Measurements from ENCODE around the gene LINGO4.
A peak's percentile ranks its signal among the peaks of the same experiment; 100 is the strongest.

LINGO4 gene

GRCh38 chr1:151832318-151832980 lies 27.2 kb upstream of the LINGO4 start:
- DNase-seq = peak; percentile 27

DNA sequence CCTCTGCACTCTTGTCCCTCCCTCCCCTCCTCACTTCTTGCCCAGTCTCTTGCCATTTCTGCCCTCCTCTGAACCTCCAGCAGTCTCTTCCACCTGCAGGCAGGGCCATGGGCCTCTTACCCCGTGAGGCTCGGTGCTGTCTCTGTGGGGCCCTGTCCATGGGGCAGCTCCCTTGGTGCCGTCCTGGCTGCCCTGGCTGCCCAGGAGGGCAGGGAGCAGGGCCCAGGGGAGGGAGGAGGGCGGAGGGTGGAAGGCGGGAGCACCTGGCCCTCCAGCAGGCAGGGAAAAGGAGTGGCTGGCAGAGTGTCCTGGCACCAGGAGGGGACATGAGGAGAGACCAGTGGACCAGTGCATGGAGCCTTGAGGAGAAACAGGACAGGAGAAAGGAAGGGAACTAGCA lies 26.4 kb upstream of the LINGO4 start, which contains the start of gene RORC:
Gene RORC (minus strand): TSS at position 198 of the 400 bp plus-strand sequence. CDS start 38 bp downstream, at position 160.
- no peak for DNase-seq

GRCh38 chr1:151831256-151831591 lies 26.0 kb upstream of the LINGO4 start:
- DNase-seq = no peak

DNA sequence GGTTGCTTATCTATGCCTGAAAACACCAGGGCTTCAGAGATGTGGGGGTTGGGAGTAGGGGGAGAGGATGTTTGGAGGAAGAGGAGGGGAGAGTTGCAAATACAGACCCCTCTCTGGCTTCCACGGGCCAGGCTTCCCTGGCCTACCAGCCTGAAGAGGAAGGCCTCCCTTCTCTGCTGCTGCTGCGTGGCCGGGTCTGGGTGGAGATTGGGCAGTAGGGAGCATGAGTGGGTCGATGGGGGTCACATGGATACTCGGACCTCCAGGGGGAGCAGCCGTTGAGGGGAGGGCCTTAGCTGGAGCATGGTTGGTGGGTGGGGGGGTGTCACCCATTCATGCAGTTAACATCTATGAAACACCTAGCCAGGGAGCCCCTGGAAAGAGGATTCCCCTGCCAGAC lies 24.8 kb upstream of the LINGO4 start:
- no peak for DNase-seq

DNA sequence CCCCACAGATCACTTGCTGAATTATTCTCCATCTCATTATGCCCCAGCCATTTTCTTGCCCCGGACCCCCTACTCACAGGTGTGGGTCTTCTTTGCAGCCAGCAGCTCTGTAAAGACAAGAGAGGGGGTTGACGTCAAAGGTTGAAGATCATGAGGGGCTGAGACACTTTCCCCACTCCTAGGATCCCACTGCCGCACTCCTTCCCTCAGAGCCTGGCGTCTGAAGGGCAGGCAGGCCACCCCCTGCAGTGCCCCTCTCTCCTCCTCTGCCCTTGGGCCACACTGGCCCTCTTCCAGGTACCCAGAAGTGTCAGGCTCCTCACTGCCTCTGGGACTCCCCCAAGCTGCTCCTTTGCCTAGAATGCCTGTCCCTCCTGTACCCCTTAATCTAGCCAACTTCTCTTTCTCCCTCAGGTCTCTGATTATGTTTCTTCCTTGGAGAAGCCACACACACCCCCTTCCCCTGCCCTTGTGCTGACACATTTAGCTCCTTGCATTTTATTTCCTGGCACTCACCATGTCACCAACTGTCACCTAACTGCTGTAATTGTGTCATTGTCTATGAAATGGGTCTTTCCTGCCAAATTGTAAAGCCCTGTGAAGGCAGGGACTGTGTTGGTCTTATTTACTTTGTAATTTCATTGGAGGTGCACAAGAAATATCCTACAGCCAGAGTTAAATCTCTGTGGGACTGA lies 24.3 kb upstream of the LINGO4 start:
- no peak for DNase-seq

DNA sequence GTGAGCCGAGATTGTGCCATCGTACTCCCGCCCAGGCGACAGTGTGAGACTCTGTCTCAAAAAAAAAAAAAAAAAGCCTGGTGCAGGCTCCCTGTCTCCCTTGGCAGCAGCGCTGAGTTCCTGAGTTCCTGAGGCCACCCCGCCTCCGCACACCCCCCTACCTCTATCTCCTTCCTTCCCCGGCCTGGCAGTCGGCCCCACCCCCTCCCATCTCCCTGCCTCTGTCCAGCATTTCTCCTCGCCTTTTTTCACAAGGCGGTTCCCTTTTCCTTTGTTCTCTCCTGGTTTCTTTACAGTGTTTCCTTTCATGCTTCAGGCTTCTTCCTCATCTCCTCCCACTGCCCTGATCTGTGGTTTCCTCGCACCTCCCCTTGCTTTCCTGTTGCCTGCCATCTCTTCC lies 23.7 kb upstream of the LINGO4 start:
- DNase-seq = no peak

DNA sequence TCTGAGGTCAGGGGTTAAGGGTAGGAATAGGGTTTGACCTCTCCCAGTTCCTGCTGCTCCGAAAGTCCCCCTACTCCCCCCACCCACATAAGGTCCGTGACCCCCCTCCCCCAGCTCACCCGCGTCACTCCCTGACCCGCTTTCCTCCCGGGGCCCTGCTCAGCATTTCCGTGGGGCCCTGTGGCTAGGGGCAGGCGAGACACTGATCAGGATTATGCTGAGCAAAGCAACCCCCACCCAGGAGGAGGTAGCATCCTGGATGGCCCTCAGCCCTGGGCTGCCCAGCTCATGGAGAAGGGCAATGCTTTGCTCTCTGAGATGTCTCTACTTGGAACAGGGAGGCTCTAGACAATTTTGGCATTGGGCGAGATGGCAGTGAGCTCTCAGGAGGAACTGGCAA lies 22.6 kb upstream of the LINGO4 start:
- no peak for DNase-seq

- no peak for DNase-seq
Measured at GRCh38 chr1:151825751-151826660, 20.8 kb upstream of the LINGO4 start.

DNA sequence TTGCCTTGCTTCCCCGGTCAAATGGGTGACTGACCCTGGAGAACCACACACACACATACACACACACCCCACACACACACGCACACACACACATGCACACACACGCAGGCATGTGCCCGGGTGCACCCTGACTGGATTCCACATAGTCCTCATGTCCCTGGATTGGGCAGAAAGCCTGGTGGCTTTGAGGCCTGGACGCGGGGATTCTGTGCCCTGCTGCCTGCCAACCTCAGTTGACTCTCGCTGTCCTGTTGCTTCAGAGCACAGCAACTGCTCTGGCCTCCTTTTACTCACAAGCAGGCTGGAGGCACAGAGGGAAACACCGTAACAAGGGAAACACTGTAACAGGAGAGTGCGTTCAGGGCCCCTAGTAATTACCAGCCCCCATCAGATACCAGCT lies 20.0 kb upstream of the LINGO4 start:
- DNase-seq = no peak

- no peak for DNase-seq
Measured at GRCh38 chr1:151823175-151823574, 18.0 kb upstream of the LINGO4 start.

- no peak for DNase-seq
Measured at GRCh38 chr1:151822404-151822803, 17.2 kb upstream of the LINGO4 start.

- DNase-seq = no peak
Measured at GRCh38 chr1:151820940-151821339, 15.7 kb upstream of the LINGO4 start.

DNA sequence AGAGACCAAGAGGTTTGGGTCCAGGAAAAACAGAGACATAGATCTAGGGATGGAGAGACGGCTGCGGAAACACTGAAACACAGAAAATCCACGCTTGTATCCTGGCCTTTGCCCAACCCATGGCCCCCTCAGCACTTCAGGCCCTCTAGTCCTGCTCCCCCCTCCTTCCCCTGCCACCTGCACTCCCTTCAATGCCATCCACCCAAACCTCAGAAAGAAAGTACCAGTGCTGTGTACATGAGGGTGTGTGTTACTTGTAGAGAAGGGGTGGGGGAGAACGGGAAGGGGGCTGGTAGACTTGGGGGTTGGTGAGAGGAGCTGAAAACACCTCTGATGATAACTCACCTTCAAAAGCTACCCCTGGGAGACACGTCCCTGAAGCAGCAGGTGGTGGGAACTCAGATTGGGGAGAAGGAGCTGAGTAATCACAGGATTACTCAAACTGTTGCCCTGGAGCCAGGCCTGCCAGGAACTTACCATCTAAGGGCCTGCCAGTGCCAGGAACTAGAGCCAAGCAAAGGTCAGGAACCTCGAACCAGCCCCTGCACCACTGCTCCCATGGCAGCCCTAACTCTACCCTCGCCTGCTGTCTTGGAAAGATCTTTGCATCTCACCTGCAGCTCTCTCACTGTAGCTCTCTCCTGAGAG lies 14.9 kb upstream of the LINGO4 start:
- DNase-seq = no peak

- no peak for DNase-seq
Measured at GRCh38 chr1:151819227-151819835, 14.1 kb upstream of the LINGO4 start.

- no peak for DNase-seq
Measured at GRCh38 chr1:151817353-151817730, 12.1 kb upstream of the LINGO4 start.

- no peak for DNase-seq
Measured at GRCh38 chr1:151816548-151817352, 11.5 kb upstream of the LINGO4 start.

DNA sequence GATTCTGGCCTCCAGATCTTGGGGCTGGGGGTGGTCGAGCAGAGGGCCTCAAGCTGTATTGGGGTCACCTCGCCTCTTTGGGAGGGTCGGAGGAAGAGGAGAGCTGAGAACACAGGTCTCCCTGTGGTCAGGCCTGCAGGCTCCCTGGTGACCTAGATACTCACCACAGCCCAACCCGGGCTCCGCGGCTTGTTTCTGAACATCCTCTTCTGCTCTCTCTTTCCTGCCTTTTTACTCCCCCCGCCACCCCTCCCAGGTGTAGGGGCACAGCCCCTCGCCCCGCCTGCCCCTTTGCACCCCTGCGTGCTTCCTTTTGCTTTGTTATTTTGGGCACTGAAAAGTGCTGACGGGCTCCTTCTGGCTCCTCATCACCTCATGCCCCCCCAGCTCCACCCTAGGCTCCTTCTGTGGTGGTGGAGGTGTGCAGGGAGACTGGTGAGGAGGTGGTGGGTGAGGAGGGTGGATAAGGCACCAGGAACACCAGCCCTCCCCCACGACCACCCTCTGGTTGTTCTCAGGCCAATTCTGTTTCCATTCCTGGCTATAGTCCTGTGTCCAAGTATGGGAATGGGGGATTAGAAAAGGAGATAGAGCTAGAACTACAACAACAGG lies 10.6 kb upstream of the LINGO4 start:
- no peak for DNase-seq

DNA sequence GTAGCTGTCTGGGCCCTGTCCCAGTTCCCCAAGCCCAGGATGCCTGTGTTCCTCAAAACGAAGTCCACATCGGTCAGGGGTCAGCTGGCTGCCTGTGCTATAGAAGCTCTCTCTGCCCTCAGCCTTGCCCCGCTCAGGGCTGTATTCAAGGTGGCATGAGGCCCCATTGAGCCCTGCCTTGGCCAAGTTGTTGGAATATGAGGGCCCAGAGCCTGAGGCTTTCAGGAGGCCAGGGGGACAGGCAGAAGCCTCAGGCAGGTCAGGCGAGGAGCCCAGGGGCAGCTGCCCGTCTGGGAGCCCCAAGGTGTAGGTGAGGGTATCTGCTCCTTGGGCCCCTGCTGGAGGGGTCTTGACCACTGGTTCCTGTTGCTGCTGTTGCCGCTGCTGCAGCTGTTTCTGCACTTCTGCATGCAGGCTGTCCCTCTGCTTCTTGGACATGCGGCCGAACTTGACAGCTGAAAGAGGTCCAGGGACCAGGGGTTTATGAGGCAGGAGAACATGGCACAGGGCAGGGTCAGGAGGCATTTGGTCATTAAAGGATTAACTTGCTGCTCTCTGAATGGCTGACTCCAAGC lies 9.8 kb upstream of the LINGO4 start:
- no peak for DNase-seq

DNA sequence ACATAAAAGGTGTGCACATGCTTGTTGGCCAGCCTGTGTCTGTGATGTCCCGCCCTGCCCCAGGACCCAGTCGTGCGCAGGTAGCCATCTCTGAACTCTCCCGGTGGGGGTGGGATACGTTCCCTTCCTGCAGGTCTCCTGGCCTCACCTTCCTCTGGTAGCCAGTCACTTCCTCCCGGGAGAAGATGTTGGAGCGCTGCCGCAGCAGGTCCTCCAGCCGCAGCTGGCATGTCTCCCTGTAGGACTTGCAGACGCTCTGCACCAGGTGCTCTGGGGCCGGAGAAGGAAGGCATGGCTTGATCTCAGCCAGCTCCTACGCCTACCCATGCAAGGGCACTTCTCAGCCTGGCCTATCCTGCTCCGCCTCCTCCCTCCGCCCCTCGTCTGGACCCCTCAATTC lies 9.2 kb upstream of the LINGO4 start:
- DNase-seq = no peak

DNA sequence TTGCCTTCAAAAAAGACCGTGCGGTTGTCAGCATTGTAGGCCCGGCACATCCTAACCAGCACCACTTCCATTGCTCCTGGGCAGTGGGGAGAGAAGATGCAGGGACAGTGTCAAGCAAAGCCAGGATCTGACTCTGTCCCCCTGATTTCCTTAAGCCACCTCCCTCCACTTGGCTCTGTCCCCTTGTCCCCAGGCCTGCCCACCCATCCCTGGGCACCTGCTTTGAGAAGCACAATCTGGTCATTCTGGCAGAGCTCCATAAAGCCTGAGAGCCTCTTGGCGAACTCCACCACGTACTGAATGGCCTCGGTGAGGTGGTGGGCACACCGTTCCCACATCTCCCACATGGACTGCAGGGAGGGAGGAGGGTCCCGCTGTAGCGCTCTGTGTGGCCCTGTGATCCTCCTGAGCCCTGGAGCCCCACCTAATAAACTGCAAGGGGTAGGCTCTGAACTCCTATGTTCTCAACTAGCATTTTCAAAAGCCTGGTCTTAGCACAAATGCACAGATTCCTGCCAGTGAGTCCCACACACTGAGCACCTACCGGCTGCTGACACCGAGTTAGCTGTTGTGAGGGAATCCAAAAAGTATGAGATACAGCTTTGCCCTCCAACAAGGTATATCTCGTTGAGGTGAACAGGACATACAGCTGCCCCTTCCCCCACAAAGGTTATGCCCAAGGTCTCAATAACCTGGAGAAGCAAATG lies 8.2 kb upstream of the LINGO4 start:
- no peak for DNase-seq
